Measurements from ENCODE around the gene TACSTD2. TPM values are rescaled to one million over a fixed set of nuclear protein-coding genes. Genes with fewer than 3 reads are reported as not detected.

The TACSTD2 gene
- total RNA-seq, 2 donors from 2014 or later = 0.46 to 0.51 TPM

DNA sequence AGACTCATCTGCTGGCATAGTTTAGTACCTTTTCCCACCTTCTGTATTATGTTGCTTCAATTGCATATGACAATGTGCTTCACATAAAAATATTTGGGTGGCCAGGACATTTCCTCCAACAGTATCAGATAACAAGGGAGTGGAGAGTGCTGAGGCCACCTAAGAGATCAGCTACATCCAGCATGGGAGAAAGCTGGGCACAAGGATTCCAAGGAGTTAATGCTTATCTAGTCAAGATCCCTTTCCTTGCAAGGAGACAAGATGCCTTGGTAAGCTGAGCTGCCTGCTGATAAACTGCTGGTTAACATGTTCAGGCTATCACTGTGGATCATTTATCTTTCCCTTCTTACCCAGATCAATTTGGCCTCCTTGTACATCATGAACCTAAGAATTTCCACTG is 5.4 kb downstream of the TACSTD2 start:
- Mint-ChIP-seq H3K9me3 (peaks cover 4% of the 10 kb centered on the region), H3K27me3 (ENCODE audit: insufficient read depth) (peaks cover 19% of the 10 kb centered on the region), H3K27ac (no peak overlapping the region), H3K4me3 (no peak overlapping the region), H3K36me3 (ENCODE audit: low read depth) (no peaks in the 10 kb centered on the region), H3K4me1 (peaks cover 46% of the 10 kb centered on the region)
- no peak overlapping the region for H3K9ac ChIP-seq (ENCODE audit: extremely low read depth, low read length, poor library complexity, severe bottlenecking)
- DNase-seq = no peak
- peaks cover 27% of the 10 kb centered on the region for H3K4me1 ChIP-seq (ENCODE audit: control insufficient read depth, insufficient read depth, low read length)
- TF ChIP-seq, protein P1, sequence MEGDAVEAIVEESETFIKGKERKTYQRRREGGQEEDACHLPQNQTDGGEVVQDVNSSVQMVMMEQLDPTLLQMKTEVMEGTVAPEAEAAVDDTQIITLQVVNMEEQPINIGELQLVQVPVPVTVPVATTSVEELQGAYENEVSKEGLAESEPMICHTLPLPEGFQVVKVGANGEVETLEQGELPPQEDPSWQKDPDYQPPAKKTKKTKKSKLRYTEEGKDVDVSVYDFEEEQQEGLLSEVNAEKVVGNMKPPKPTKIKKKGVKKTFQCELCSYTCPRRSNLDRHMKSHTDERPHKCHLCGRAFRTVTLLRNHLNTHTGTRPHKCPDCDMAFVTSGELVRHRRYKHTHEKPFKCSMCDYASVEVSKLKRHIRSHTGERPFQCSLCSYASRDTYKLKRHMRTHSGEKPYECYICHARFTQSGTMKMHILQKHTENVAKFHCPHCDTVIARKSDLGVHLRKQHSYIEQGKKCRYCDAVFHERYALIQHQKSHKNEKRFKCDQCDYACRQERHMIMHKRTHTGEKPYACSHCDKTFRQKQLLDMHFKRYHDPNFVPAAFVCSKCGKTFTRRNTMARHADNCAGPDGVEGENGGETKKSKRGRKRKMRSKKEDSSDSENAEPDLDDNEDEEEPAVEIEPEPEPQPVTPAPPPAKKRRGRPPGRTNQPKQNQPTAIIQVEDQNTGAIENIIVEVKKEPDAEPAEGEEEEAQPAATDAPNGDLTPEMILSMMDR (conservative IDR thresholded peaks at IDR 0.05) = no peak
- no peak overlapping the region for H3K4me3 ChIP-seq (ENCODE audit: low read length)
- H3K27me3 ChIP-seq (ENCODE audit: control insufficient read depth, insufficient read depth, low read length, poor library complexity, severe bottlenecking) = peaks cover 26% of the 10 kb centered on the region
- no peaks in the 10 kb centered on the region for H3K9me3 ChIP-seq (ENCODE audit: control insufficient read depth, low read length)
- H3K27ac ChIP-seq (ENCODE audit: low read depth, low read length) = no peak overlapping the region
- H3K36me3 ChIP-seq (ENCODE audit: control insufficient read depth, insufficient read depth, low read length) = no peaks in the 10 kb centered on the region

DNA sequence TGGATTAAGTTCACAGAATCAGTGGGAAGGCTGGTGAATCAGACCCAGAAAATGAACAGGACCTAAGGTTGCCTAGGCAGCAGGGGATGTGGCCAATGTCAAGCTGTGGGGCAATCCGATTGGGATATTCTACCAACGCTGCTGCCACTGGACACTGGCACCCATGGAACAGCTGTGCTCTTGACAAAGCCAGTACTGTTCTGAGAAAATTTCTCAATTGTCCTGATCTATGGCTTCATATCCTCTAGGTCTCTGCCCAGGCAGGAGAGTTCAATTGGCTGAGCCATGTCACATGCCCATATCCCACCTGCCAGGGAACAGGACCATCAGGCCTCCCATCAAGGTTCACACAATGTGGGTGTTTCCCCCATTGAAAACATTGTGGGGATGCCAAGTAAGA is 6.2 kb downstream of the TACSTD2 start:
- peaks cover 18% of the 10 kb centered on the region for H3K27me3 ChIP-seq (ENCODE audit: control insufficient read depth, insufficient read depth, low read length, poor library complexity, severe bottlenecking)
- no peak overlapping the region for H3K27ac Mint-ChIP-seq
- WGBS, 2 experiments (ENCODE audit: insufficient coverage in 1 of 2, insufficient read length in 1 of 2) = 96 to 100% methylated on average over 2 of the region's 2 CpGs
- H3K9me3 ChIP-seq (ENCODE audit: control insufficient read depth, low read length) = no peaks in the 10 kb centered on the region
- H3K36me3 Mint-ChIP-seq (ENCODE audit: low read depth) = no peaks in the 10 kb centered on the region
- H3K4me3 Mint-ChIP-seq = no peak overlapping the region
- no peaks in the 10 kb centered on the region for H3K9me3 Mint-ChIP-seq
- no peaks in the 10 kb centered on the region for H3K36me3 ChIP-seq (ENCODE audit: control insufficient read depth, insufficient read depth, low read length)
- no peak overlapping the region for H3K27ac ChIP-seq (ENCODE audit: low read depth, low read length)
- peaks cover 27% of the 10 kb centered on the region for H3K4me1 ChIP-seq (ENCODE audit: control insufficient read depth, insufficient read depth, low read length)
- no peak overlapping the region for H3K9ac ChIP-seq (ENCODE audit: extremely low read depth, low read length, poor library complexity, severe bottlenecking)
- H3K4me3 ChIP-seq (ENCODE audit: low read length) = no peak overlapping the region
- peaks cover 53% of the 10 kb centered on the region for H3K4me1 Mint-ChIP-seq
- peaks cover 11% of the 10 kb centered on the region for H3K27me3 Mint-ChIP-seq (ENCODE audit: insufficient read depth)
- TF ChIP-seq, protein P1 (conservative IDR thresholded peaks at IDR 0.05) = no peak
- no peak for DNase-seq

DNA sequence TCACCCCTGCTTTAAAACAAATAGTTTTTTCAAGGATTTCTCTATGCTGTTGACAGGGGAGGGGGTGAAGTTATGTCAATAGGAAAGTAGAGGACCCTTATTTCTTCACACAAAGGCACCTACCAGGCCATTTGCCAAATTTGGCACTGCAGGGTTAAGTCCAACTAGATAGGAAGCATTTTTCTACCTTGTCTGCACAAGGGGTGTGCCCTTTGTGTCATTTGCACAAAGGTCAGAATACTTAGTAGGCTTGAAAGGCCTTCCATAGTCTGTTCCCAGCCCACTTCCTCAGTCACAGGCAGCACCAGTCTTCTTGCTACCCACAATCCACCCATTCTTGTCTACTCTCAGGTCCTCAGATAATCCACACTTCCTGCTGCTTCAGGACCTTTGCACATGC is 7.0 kb downstream of the TACSTD2 start:
- peaks cover 4% of the 10 kb centered on the region for H3K27me3 Mint-ChIP-seq (ENCODE audit: insufficient read depth)
- H3K27ac ChIP-seq (ENCODE audit: low read depth, low read length) = no peak overlapping the region
- no peaks in the 10 kb centered on the region for H3K36me3 ChIP-seq (ENCODE audit: control insufficient read depth, insufficient read depth, low read length)
- no peak overlapping the region for H3K27ac Mint-ChIP-seq
- TF ChIP-seq, protein P1 (conservative IDR thresholded peaks at IDR 0.05) = no peak
- H3K9me3 Mint-ChIP-seq = no peaks in the 10 kb centered on the region
- peaks cover 27% of the 10 kb centered on the region for H3K4me1 ChIP-seq (ENCODE audit: control insufficient read depth, insufficient read depth, low read length)
- no peak overlapping the region for H3K9ac ChIP-seq (ENCODE audit: extremely low read depth, low read length, poor library complexity, severe bottlenecking)
- H3K4me3 Mint-ChIP-seq = no peak overlapping the region
- no peaks in the 10 kb centered on the region for H3K9me3 ChIP-seq (ENCODE audit: control insufficient read depth, low read length)
- peaks cover 53% of the 10 kb centered on the region for H3K4me1 Mint-ChIP-seq
- H3K36me3 Mint-ChIP-seq (ENCODE audit: low read depth) = no peaks in the 10 kb centered on the region
- H3K27me3 ChIP-seq (ENCODE audit: control insufficient read depth, insufficient read depth, low read length, poor library complexity, severe bottlenecking) = peaks cover 11% of the 10 kb centered on the region
- no peak overlapping the region for H3K4me3 ChIP-seq (ENCODE audit: low read length)
- DNase-seq = no peak

Measured in endodermal cell (in vitro differentiated cells).